H1 (cell line): ENCODE measurements around the gene UGGT2. TPM values are rescaled to one million over a fixed set of nuclear protein-coding genes. Genes with fewer than 3 reads are reported as not detected.

ENCODE experiments used
- YY1 ChIP-seq: IDR thresholded peaks from 2 replicates; pipeline ENCODE4 v1.6.1; 2011; ENCODE audit warnings: low read depth, mild to moderate bottlenecking, low read length
- polyA plus RNA-seq, 7 experiments: library from polyadenylated mRNA; depleted of rRNA in 3 of 7; stranded (reverse) in 5 of 7; unstranded in 2 of 7; fragments of >200 nt in 5 of 7; fragments of 200-250 nt in 2 of 7; gene quantifications; 1 replicate in 5 of 7; 2 replicates in 1 of 7; 4 replicates in 1 of 7; pipeline versions ENCODE4 v1.2.1 to v1.2.3, GENCODE V29; 2011 to 2013; ENCODE audit warnings: missing spikeins in 2 of 7, mixed read lengths in 2 of 7
- total RNA-seq: library from RNA; stranded (reverse); fragmentation: NEBNext Ultra II Directional; extraction: Animal tissue kit (Norgen Biotek cat#: 25700); gene quantifications from 2 replicates; pipeline ENCODE4 v1.2.1, GENCODE V29; 2021
- TF ChIP-seq, protein P1 (sequence below): fragments of 300-600 bp; sonication (generic); IDR thresholded peaks from 2 replicates; pipeline ENCODE4 v1.7.1; 2012; ENCODE audit warnings: low read length, moderate library complexity, mild to moderate bottlenecking, inconsistent platforms; ENCODE audit not compliant: insufficient replicate concordance

Gene UGGT2
- total and polyA plus RNA-seq, 2 of the 8 experiments (the other 6 are each of a cell fraction or from before 2014, with no cell fraction given) = 5.9 to 25.1 TPM

DNA sequence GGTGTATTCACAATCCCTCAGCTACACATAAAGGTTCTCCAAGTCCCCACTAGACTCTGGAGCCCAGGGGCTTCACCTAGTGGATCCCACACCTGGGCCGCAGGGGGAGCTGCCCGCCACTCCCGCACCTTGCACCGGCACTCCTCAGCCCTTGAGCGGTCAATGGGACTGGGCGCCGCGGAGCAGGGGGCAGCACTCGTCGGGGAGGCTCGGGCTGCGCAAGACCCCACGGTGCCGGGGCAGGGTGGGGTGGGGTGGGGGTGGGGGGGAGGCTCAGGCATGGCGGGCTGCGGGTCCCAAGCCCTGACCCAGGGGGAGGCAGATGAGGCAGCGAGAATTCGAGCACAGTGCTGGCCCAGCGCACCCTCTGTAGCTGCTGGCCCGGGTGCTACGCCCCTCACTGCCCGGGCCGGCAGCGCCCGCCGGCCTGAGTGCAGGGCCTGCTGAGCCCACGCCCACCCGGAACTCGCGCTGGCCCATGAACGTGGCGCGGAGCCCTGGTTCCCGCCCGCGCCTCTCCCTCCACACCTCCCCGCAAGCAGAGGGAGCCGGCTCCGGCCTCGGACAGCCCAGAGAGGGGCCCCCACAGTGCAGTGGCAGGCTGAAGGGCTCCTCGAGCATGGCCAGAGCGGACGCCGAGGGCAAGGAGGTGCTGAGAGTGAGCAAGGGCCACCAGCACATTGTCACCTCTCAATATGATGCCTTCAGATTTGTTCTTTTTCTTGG, 121.7 kb downstream of the UGGT2 start (continued):
- TF ChIP-seq, protein P1, sequence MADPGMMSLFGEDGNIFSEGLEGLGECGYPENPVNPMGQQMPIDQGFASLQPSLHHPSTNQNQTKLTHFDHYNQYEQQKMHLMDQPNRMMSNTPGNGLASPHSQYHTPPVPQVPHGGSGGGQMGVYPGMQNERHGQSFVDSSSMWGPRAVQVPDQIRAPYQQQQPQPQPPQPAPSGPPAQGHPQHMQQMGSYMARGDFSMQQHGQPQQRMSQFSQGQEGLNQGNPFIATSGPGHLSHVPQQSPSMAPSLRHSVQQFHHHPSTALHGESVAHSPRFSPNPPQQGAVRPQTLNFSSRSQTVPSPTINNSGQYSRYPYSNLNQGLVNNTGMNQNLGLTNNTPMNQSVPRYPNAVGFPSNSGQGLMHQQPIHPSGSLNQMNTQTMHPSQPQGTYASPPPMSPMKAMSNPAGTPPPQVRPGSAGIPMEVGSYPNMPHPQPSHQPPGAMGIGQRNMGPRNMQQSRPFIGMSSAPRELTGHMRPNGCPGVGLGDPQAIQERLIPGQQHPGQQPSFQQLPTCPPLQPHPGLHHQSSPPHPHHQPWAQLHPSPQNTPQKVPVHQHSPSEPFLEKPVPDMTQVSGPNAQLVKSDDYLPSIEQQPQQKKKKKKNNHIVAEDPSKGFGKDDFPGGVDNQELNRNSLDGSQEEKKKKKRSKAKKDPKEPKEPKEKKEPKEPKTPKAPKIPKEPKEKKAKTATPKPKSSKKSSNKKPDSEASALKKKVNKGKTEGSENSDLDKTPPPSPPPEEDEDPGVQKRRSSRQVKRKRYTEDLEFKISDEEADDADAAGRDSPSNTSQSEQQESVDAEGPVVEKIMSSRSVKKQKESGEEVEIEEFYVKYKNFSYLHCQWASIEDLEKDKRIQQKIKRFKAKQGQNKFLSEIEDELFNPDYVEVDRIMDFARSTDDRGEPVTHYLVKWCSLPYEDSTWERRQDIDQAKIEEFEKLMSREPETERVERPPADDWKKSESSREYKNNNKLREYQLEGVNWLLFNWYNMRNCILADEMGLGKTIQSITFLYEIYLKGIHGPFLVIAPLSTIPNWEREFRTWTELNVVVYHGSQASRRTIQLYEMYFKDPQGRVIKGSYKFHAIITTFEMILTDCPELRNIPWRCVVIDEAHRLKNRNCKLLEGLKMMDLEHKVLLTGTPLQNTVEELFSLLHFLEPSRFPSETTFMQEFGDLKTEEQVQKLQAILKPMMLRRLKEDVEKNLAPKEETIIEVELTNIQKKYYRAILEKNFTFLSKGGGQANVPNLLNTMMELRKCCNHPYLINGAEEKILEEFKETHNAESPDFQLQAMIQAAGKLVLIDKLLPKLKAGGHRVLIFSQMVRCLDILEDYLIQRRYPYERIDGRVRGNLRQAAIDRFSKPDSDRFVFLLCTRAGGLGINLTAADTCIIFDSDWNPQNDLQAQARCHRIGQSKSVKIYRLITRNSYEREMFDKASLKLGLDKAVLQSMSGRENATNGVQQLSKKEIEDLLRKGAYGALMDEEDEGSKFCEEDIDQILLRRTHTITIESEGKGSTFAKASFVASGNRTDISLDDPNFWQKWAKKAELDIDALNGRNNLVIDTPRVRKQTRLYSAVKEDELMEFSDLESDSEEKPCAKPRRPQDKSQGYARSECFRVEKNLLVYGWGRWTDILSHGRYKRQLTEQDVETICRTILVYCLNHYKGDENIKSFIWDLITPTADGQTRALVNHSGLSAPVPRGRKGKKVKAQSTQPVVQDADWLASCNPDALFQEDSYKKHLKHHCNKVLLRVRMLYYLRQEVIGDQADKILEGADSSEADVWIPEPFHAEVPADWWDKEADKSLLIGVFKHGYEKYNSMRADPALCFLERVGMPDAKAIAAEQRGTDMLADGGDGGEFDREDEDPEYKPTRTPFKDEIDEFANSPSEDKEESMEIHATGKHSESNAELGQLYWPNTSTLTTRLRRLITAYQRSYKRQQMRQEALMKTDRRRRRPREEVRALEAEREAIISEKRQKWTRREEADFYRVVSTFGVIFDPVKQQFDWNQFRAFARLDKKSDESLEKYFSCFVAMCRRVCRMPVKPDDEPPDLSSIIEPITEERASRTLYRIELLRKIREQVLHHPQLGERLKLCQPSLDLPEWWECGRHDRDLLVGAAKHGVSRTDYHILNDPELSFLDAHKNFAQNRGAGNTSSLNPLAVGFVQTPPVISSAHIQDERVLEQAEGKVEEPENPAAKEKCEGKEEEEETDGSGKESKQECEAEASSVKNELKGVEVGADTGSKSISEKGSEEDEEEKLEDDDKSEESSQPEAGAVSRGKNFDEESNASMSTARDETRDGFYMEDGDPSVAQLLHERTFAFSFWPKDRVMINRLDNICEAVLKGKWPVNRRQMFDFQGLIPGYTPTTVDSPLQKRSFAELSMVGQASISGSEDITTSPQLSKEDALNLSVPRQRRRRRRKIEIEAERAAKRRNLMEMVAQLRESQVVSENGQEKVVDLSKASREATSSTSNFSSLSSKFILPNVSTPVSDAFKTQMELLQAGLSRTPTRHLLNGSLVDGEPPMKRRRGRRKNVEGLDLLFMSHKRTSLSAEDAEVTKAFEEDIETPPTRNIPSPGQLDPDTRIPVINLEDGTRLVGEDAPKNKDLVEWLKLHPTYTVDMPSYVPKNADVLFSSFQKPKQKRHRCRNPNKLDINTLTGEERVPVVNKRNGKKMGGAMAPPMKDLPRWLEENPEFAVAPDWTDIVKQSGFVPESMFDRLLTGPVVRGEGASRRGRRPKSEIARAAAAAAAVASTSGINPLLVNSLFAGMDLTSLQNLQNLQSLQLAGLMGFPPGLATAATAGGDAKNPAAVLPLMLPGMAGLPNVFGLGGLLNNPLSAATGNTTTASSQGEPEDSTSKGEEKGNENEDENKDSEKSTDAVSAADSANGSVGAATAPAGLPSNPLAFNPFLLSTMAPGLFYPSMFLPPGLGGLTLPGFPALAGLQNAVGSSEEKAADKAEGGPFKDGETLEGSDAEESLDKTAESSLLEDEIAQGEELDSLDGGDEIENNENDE = no peak
- TF ChIP-seq YY1 = no peak
